Cardiac septum (tissue), 1 donor: Measurements from ENCODE around the gene TTPAL. TPM values are rescaled to one million over a fixed set of nuclear protein-coding genes. Genes with fewer than 3 reads are reported as not detected.
"Not testable (repeated sequence)": the region's sequence is repeated elsewhere in the genome, so short reads cannot be mapped to it uniquely, and the experiment has no call there.

Source experiments
- DNase-seq: peaks from one replicate; pipeline ENCODE4 v3.0.0-alpha.2; 2020; ENCODE audit warnings: low spot score
- intact Hi-C: fragments of 100-400 bp; cut with DNase I; formaldehyde crosslinking; loops from one replicate; pipeline ENCODE4 v1.14.0; 2022
- total RNA-seq: library from RNA; stranded (reverse); fragmentation: NEBNext Ultra II Directional; extraction: Animal tissue kit (Norgen Biotek cat#: 25700); gene quantifications from one replicate; pipeline ENCODE4 v1.2.1, GENCODE V29; 2021
- donor health status: DM: no; HTN: no; CAD: no.

The TTPAL gene
- total RNA-seq, 1 donor from 2014 or later = 5.3 TPM

DNA sequence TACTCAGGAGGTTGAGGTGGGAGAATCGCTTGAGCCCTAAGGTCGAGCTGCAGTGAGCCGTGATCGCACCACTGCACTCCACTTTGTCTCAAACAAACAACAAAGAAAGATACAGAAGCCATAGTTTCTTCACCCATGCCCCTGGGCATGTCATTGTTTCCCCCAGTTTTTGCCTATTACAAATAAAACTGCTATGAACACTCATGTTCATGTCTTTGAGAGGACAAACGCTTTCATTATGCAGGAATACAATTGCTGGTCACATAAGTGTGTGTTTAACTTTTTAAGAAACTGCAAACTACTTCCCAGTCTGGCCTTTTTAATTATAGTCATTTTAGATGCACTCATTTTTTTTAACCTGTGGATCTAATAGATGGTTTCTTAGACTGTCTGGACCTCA, 12.2 kb upstream of the TTPAL start:
- intact Hi-C loops = no loop called here
- no peak for DNase-seq

DNA sequence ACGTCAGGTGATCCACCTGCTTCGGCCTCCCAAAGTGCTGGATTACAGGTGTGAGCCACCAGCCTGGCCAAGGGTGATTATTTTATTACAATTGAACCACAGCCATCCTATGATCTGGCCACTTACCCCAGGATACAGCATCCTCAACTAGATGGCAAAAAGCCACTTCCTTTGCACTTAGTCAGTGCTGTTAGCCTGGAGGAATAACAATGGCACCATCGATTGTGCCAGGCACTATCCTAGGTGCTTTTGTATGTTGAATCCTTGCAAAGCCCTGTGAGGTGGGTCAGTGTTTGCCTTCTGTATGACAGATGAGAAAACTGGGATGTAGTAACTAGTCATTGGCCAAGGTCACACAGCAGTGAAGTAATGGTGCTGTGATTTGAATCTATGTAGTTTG, 11.2 kb upstream of the TTPAL start:
- intact Hi-C loops = no loop called here
- DNase-seq = no peak

DNA sequence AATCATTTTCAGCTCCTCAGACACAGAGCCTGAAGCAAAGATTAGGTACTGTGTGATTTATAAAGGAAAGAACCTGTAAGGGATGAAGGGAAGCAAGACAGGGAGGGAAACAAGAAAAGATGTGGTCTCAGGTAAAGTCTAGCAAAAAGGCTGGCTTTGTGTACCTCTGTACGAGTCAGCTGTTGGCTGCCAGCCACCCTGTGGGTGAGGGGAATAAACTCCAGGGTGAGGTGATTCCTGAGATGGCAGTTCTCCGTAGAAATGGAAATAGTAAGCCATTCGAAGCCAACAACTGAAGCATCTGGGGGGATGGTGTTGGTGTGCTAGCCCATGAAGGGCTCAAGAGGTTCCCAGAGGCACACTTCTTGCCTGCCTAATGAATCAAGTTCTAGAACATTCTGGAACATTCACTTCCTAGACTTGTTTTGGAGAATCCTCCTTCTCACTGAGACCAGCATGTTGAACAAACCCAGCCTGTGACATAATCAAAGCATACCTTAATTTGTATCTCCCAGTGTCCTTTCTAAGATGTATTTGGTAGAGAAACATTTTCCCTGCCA, 10.6 kb upstream of the TTPAL start:
- intact Hi-C loops = loop anchor here (5.0 kb wide), 1 partner anchor 73 kb away; no protein-coding TSS in a partner anchor

DNA sequence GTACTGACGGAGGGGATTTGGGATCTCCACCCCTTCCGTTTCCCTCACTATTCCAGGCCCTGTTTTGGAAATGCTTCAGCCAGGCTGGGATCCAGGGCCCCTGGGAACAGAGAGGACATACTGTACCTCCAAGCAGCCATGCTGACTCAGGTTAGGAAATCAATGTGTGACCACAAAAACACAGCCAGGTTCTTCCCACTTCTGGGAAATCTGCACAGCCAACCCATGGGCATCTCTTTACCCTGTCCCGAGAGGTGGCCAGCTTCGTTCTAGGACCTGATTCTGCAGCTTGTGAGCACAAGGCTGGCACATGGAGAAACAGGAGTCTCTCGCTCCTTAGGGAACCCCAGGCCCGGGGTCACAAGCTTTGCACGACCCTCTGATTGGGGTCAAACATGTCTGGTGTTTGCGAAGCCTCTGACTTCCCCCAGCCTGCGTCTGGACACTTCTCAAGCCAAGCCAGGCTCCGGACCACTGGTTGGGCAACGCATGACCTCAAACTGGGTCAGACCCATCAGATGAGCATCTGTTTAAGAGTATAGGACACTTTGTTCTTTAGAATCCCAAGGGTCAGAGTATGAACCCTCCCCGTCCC, 8.3 kb upstream of the TTPAL start:
- DNase-seq = no peak
- intact Hi-C loops = loop anchor here (5.0 kb wide), 1 partner anchor 75 kb away; no protein-coding TSS in a partner anchor

More for the DNA sequence above, 10.6 kb upstream of the TTPAL start:
- no peak for DNase-seq

DNA sequence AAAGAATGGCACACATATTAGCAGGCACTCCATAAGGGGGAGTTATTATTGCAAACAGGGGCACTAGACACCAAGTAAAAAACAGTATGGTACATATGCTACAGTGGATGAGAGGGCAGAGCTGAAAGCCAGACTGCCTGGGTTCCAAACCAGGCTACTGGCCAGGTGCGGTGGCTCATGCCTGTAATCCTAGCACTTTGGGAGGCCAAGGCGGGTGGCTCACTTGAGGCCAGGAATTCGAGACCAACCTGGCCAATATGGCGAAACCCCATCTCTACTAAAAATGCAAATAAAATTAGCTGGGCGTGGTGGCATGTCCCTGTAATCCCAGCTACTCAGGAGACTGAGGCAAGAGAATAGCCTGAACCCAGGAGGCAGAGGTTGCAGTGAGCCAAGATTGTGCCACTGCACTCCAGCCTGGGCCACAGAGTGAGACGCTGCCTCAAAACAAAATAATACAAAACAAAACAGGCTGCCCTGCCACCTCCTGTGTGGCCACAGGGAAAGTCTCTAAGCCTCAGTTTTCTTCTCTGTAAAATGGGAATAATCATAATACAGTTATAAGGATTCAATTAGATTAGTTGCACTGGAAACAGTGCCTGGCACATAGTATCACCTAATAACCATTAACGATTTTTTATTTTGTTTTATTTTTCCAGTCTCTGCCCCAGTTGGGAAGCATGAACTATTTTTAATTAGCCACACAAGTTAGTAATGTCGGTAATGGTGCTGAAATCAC, 7.5 kb upstream of the TTPAL start:
- no peak for DNase-seq
- intact Hi-C loops = loop anchor here (5.0 kb wide), 1 partner anchor 76 kb away; no protein-coding TSS in a partner anchor

DNA sequence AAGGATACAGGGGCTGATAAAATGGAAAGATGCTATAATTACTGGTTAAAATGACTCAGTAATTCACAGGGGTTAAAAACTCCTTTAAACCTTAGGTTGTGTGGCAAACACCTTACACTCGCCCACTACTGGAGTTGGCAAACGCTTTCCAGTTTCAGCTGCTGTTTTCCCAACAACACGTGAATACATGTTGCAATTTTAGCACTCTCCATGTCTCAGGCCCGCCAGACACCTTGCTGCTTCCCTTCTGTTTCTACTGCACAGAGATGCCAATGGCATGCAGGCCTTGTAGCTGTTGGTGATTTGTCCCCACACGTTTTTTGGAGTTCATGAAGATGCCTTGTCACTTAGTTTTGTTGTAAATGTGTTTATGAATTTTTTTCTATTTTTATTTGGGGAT, 5.3 kb upstream of the TTPAL start:
- intact Hi-C loops = loop anchor here (5.0 kb wide), 1 partner anchor 253 kb away; no protein-coding TSS in a partner anchor
- no peak for DNase-seq

DNA sequence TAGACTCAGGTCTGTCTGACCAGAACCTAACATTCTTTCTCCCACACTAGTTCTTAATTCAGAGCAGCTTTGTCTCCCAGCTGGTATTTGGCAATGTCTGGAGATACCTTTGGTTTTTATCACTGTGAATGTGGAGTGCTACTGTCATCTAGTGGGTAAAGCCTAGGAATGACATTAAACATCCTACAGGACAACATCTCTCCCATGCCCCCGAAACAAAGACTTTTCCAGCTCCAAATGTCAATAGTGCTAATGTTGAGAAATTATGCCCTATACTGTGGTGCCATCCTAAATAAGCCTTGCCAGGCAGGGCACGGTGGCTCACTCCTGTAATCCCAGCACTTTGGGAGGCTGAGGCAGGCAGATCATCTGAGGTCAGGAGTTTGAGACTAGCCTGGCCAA, 4.2 kb upstream of the TTPAL start:
- intact Hi-C loops = loop anchor here (5.0 kb wide), 1 partner anchor 254 kb away; no protein-coding TSS in a partner anchor
- no peak for DNase-seq

DNA sequence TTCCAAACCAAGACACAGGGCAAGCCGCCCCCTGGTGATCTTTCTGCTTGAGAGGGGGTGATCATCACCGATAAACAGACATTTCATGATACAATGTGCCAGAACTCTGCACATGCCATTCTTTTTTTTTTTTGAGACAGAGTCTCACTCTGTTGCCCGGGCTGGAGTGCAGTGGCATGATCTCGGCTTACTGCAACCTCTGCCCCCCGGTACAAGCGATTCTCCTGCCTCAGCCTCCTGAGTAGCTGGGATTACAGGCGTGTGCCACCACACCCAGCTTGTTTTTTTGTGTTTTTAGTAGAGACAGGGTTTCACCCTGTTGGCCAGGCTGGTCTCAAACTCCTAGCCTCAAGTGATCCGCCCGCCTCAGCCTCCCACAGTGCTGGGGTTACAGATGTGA, 3.4 kb upstream of the TTPAL start:
- intact Hi-C loops = loop anchor here (5.0 kb wide), 1 partner anchor 255 kb away; no protein-coding TSS in a partner anchor
- not testable (repeated sequence) for DNase-seq

DNA sequence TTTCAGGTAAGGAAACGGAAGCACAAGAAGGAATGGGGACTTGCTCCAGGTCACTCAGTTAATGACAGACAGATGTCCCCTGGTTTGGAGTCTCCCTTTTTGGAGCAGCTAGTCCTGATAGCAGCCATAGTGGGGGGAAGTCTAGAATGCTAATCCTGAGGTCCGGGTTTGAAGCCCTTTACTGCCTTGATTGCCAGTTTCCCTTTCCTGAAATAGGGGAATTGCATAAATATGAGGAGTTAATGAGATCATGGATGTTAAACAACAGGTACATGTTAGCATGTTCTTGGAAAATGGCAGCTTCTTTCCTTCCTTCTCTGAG, 341 bp upstream of the TTPAL start:
- intact Hi-C loops = loop anchor here (5.0 kb wide), 2 partner anchors 47 to 132 kb away; partner anchors contain the start of gene SERINC3
- no peak for DNase-seq

DNA sequence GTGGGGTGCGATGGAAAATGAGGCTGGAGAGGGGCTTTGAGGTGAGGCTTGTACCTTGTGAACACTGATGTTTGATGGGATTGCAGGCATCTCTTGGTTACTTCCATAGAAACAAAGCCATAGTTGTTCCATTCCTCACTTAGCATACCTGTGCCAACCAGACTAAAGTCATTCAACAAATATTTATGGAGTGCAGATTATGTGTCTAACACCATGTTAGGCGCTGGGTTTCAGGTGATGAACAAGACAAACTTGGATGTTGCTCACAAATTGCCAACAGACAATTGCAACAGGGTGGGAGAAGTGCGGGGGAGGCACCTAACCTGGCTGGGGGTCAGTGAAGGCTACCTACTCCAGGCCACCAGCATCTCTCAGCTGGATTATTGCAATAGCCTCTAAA, 1.5 kb downstream of the TTPAL start:
- no peak for DNase-seq
- intact Hi-C loops = loop anchor here (5.0 kb wide), 2 partner anchors 45 to 130 kb away; partner anchors contain the start of gene SERINC3

DNA sequence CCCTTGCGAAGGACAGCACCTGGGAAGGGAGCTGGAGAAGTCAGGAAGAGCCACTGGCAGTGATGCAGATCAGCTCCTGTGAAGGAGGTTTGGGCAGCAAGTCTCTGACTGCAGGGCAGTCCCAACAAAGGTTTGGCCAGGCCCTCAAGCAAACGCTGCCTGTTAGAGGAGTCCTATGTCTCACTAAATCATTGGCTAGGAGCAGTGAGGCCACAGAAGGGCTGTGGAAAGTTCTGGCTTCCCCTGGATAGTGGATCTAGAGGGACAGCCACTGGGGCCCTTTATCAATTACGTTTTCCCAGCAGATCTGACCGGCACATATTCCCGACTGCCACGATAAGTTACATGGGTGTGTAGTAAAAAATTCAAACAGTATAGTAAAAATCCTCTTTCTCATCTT, 2.5 kb downstream of the TTPAL start:
- DNase-seq = no peak
- intact Hi-C loops = loop anchor here (5.0 kb wide), 2 partner anchors 44 to 129 kb away; partner anchors contain the start of gene SERINC3

DNA sequence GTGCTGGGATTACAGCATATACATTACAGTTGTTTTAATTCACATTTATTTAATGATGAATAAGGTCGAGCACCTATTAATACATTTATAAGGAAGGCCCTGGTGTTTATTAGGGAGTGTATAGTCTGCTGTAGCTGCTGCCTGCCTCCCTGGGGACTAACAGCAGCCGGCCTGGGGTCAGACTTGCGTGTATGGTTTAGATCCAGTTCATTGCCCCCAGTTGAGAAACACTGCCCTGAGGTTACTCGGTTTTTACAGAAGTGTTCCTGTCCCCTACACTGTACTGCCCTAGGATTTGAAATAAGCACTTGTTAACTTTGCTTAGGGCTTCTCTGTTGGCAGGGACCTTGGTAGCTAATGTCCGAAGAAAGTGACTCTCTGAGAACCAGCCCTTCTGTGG, 4.0 kb downstream of the TTPAL start:
- intact Hi-C loops = loop anchor here (5.0 kb wide), 2 partner anchors 43 to 128 kb away; partner anchors contain the start of gene SERINC3
- no peak for DNase-seq

DNA sequence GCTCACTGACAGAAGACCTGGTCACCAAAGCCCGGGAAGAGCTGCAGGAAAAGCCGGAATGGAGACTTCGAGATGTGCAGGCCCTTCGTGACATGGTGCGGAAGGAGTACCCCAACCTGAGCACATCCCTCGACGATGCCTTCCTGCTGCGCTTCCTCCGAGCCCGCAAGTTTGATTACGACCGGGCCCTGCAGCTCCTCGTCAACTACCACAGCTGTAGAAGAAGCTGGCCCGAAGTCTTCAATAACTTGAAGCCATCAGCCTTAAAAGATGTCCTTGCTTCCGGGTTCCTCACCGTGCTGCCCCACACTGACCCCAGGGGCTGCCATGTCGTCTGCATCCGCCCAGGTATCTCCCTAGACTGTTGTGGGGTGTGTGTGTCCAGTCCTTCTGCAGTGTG, 4.4 kb downstream of the TTPAL start:
- intact Hi-C loops = no loop called here
- no peak for DNase-seq

DNA sequence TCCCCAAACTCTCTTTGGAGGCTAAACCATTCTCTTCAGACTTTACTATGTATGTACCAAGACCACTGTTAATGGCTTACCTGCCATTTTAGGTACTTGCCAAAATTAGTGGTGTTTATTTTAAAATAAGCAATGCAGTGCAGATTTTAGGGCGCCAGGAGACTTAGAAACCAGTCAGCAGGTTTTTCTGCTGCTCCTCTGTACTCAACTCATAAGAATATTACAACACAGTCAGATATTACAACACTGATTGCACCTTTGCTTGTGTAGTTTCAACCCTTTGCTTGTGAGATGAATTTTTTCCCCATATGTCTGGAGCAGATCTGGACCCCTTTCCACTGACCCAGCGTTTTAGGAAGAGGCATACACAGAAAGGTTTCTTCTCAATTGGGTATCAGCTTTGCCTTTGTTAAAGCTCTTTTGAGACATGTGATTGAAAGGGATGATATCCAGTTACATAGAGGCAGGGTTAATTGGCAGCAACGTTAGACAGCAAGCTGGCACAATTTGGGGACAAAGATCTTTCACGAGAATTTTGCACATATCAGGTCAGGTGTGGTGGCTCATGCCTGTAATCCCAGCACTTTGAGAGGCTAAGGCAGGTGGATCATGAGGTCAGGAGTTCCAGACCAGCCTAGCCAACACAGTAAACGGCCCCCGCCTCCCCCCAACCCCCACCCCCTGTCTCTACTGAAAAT, 6.2 kb downstream of the TTPAL start:
- intact Hi-C loops = no loop called here
- no peak for DNase-seq

DNA sequence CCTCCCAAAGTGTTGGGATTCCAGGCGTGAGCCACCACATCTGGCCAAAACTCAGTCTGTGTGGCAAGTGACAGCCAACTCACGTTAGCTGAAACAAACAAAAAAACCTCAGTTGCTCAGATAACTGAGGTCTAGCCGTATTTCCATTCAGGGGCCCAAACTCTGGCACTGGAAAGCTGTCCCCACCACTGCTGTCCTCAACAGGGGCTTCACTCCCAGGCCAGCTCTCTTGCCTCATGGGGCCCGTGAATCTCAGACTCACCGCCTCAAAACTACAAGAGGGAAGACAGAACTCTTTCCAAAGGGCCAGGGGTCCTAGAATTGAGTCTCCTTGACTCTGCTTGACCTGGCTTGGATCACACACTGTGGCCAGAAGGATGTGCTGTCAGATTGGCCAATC, 7.4 kb downstream of the TTPAL start:
- intact Hi-C loops = no loop called here
- DNase-seq = no peak

DNA sequence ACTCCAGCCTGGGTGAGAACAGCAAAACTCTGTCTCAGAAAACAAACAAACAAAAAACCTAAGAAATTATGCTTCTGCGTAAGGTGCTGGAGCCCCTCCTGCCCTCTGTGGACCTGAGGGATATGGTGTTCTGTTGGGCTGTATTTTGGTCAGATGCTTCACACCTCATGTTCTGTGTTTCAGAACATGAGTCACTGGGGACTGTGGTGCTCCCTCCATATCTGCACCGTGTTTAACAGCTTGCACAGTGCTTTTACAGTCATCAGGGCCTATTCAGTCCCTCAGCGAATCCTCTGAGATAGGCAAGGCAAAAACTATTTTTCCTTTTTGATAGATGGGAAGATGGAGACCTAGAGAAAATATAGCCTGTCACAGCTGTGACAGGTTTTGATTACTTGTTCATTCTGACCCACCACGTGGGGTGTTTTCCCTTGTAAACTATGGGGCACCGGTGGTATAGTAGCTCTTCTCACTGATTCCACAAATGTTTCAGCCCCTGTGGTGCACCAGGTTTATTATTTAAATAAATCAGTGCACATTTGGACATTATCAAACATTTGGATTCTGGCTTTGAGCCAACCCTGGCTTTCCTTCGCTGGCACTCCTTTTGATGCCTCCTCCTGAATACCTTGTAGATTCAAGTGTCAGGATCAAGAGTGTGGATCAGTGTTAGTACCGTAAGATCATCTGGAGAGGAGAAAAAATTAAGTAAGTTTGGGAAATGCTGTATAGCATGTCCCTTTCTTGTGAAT, 9.6 kb downstream of the TTPAL start:
- intact Hi-C loops = no loop called here
- DNase-seq = no peak

DNA sequence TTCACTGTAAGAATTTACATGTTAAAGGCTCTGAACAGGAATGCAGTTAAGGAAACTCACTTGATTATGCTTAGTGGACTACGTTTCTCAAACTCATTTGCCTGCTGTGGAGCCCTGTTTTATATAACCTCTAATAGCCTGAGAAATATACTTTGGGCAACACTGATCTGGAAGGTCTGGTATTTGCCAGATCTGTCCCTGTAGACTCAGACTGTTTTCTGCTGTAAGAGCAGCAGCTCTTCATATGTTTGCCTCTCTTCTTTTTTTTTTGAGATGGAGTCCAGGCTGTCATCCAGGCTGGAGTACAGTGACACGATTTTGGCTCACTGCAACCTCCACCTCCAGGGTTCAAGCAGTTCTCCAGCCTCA, 10.1 kb downstream of the TTPAL start:
- intact Hi-C loops = no loop called here
- DNase-seq = no peak

DNA sequence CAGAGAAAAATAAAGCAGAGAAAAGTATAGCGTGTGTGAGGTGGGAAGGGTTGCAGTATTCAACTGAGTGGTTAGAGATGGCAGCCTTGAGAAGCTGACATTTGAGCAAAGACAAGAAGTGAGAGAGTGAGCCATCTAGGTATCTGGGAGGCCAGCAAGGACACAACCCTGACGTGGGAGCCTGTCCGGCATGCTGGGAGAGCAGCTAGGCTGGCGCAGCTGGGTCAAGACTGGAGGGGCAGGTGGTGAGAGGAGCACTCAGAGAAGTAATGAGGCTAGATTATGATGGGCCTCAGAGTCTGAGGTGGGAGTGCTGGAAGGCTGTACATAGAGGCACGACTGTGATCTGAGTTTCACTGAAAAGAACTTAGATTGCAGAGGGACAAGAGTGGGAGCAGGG, 12.9 kb downstream of the TTPAL start:
- DNase-seq = no peak
- intact Hi-C loops = no loop called here

DNA sequence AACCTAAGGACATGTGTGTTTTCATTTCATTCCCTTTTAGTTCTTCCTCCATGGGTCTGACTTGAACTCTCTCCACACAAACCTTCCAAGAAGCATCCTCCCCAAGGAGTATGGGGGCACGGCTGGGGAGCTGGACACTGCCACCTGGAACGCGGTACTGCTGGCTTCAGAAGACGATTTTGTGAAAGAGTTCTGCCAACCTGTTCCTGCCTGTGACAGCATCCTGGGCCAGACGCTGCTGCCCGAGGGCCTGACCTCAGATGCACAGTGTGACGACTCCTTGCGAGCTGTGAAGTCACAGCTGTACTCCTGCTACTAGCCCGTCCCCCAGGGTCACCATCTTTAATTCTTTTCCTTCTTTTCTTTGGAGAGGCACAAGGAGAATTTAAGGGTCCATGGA, 13.5 kb downstream of the TTPAL start:
- DNase-seq = no peak
- intact Hi-C loops = no loop called here
